Neural cell (in vitro differentiated cells): ENCODE data around the gene CIZ1. TPM values are rescaled to one million over a fixed set of nuclear protein-coding genes. Genes with fewer than 3 reads are reported as not detected.

ENCODE experiments used
- H2AFZ ChIP-seq: fragments of 200-600, 300-800 bp; sonication (generic), shearing (Covaris generic); 2 replicates; pipeline ENCODE4 v1.6.0; 2014; ENCODE audit warnings: low read depth, mild to moderate bottlenecking, antibody characterized with exemption, low read length, moderate library complexity
- H3F3A ChIP-seq: fragments of 200-600 bp; shearing (Covaris generic); 2 replicates; pipeline ENCODE4 v1.6.1; 2016; ENCODE audit warnings: mild to moderate bottlenecking, moderate library complexity, mixed read lengths, antibody characterized with exemption, low read length; ENCODE audit not compliant: insufficient read depth, poor library complexity, severe bottlenecking
- H3K27ac ChIP-seq: fragments of 200-600, 300-800 bp; sonication (generic), shearing (Covaris generic); 2 replicates; pipeline ENCODE4 v1.5.1; 2014; ENCODE audit warnings: mild to moderate bottlenecking, low read length, moderate library complexity
- H3K27me3 ChIP-seq: fragments of 300-800, 200-600 bp; sonication (generic), shearing (Covaris generic); 2 replicates; pipeline ENCODE4 v1.6.0; 2014; ENCODE audit warnings: mild to moderate bottlenecking, low read depth, low read length, moderate library complexity; ENCODE audit not compliant: insufficient read depth
- H3K36me3 ChIP-seq: fragments of 300-800, 200-600 bp; sonication (generic), shearing (Covaris generic); 2 replicates; pipeline ENCODE4 v1.5.1; 2014; ENCODE audit warnings: mild to moderate bottlenecking, antibody characterized with exemption, low read length, moderate library complexity; ENCODE audit not compliant: insufficient read depth
- H3K4me2 ChIP-seq: fragments of 300-800, 200-600 bp; sonication (generic), shearing (Covaris generic); 2 replicates; pipeline ENCODE4 v1.6.0; 2014; ENCODE audit warnings: mild to moderate bottlenecking, low read length
- H3K4me3 ChIP-seq: fragments of 300-800, 200-600 bp; sonication (generic), shearing (Covaris generic); 2 replicates; pipeline ENCODE4 v1.5.1; 2014; ENCODE audit warnings: mild to moderate bottlenecking, low read length, moderate library complexity
- H3K79me2 ChIP-seq: fragments of 200-600 bp; shearing (Covaris generic); replicated peaks from 2 replicates; pipeline ENCODE4 v1.6.0; 2014; ENCODE audit warnings: mild to moderate bottlenecking, low read length, moderate library complexity; ENCODE audit not compliant: insufficient read depth
- H3K9ac ChIP-seq: fragments of 300-800, 200-600 bp; sonication (generic), shearing (Covaris generic); 2 replicates; pipeline ENCODE4 v1.6.1; 2016; ENCODE audit warnings: mild to moderate bottlenecking, low read length, mixed read lengths
- H3K9me2 ChIP-seq: fragments of 200-600 bp; shearing (Covaris generic); 2 replicates; pipeline ENCODE4 v1.6.1; 2016; ENCODE audit warnings: mild to moderate bottlenecking, low read length, mixed read lengths; ENCODE audit not compliant: insufficient read depth
- H3K9me3 ChIP-seq: fragments of 200-600, 300-800 bp; sonication (generic), shearing (Covaris generic); 2 replicates; pipeline ENCODE4 v1.6.1; 2016; ENCODE audit warnings: mild to moderate bottlenecking, mixed run types, low read length, moderate library complexity, mixed read lengths
- H4K20me1 ChIP-seq: fragments of 200-600 bp; shearing (Covaris generic); 2 replicates; pipeline ENCODE4 v1.6.1; 2016; ENCODE audit warnings: mild to moderate bottlenecking, mixed run types; ENCODE audit not compliant: insufficient read depth
- EP300 ChIP-seq: fragments of 450-650 bp; conservative IDR thresholded peaks from 2 replicates; pipeline ENCODE4 v1.6.1; 2014; ENCODE audit warnings: antibody characterized with exemption, mild to moderate bottlenecking, moderate library complexity; ENCODE audit not compliant: poor library complexity, severe bottlenecking
- EZH2 ChIP-seq: fragments of 200-600, 300-800 bp; shearing (Covaris generic), sonication (generic); IDR thresholded peaks from 2 replicates; pipeline ENCODE4 v1.6.1; 2014; ENCODE audit warnings: antibody characterized with exemption, low read length, borderline replicate concordance, mild to moderate bottlenecking; ENCODE audit not compliant: insufficient read depth, poor library complexity, severe bottlenecking
- MXI1 ChIP-seq: fragments of 450-650 bp; conservative IDR thresholded peaks from 2 replicates; pipeline ENCODE4 v1.6.1; 2014; ENCODE audit warnings: antibody characterized with exemption, mild to moderate bottlenecking; ENCODE audit not compliant: poor library complexity, severe bottlenecking
- POLR2AphosphoS5 ChIP-seq: IDR thresholded peaks from 2 replicates; pipeline ENCODE4 v1.6.1; 2012
- RAD21 ChIP-seq: fragments of 450-650 bp; conservative IDR thresholded peaks from 2 replicates; pipeline ENCODE4 v1.6.1; 2014; ENCODE audit warnings: antibody characterized with exemption, mild to moderate bottlenecking, moderate library complexity
- REST ChIP-seq: IDR thresholded peaks from 2 replicates; pipeline ENCODE4 v1.6.1; 2012; ENCODE audit warnings: borderline replicate concordance
- SMC3 ChIP-seq: fragments of 450-650 bp; conservative IDR thresholded peaks from 2 replicates; pipeline ENCODE4 v1.6.1; 2014; ENCODE audit warnings: antibody characterized with exemption, mild to moderate bottlenecking, moderate library complexity; ENCODE audit not compliant: poor library complexity
- TAF1 ChIP-seq: IDR thresholded peaks from 2 replicates; pipeline ENCODE4 v1.6.1; 2012; ENCODE audit warnings: low read depth
- polyA plus RNA-seq: library from polyadenylated mRNA; depleted of rRNA; stranded (reverse); fragments of >200 nt; gene quantifications from 2 replicates; pipeline ENCODE4 v1.2.3, GENCODE V29; 2014
- TF ChIP-seq, protein P1 (sequence below): fragments of 450-650 bp; IDR thresholded peaks from 2 replicates; pipeline ENCODE4 v1.5.1; 2014; ENCODE audit warnings: antibody characterized with exemption, mild to moderate bottlenecking, moderate library complexity; ENCODE audit not compliant: poor library complexity, severe bottlenecking

Gene CIZ1
- polyA plus RNA-seq, 1 donor from 2014 or later, result 25.6 TPM

DNA sequence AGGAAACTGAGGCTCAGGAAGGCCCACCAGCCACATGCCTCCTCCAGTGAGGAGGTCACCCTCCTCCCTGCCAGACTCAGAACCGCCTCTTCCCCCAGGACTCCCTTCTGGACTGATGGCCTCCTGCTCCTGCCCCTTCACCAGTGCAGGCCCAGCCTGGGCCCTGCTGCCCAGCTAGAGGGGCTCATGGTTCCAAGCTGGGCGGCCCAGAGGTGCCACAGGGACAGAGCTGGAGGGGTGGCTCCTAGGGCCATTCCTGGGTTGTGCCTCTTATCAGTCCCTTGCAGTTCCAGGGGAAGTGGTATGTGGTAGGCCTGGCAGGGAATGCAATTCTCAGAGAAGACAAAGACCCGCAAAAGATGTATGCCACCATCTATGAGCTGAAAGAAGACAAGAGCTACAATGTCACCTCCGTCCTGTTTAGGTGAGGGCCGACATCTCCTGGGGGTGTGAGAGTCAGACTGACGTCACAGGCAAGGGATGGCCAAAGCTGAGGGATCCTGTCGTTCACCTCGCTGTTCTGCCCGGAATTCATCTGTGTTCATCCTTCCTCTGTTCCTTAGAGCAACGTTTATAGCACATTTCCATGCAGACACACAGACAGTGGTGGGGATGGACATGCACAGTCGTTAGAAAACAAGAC, 41.3 kb downstream of the CIZ1 start:
- Histone ChIP-seq H3K27ac (no peak overlapping the region), H3K36me3 (no peaks in the 10 kb centered on the region), H3K79me2 (no peaks in the 10 kb centered on the region), H3K9me2 (no peaks in the 10 kb centered on the region), H3K27me3 (no peaks in the 10 kb centered on the region), H2AFZ (no peak overlapping the region), H3F3A (no peaks in the 10 kb centered on the region), H4K20me1 (no peaks in the 10 kb centered on the region), H3K9ac (no peak overlapping the region), H3K4me2 (no peak overlapping the region), H3K9me3 (no peaks in the 10 kb centered on the region), H3K4me3 (no peak overlapping the region)
- TF ChIP-seq POLR2AphosphoS5 (no peak), EZH2 (no peak), REST (no peak), RAD21 (no peak), SMC3 (no peak), TAF1 (no peak), MXI1 (no peak), EP300 (no peak)
- TF ChIP-seq, protein P1, sequence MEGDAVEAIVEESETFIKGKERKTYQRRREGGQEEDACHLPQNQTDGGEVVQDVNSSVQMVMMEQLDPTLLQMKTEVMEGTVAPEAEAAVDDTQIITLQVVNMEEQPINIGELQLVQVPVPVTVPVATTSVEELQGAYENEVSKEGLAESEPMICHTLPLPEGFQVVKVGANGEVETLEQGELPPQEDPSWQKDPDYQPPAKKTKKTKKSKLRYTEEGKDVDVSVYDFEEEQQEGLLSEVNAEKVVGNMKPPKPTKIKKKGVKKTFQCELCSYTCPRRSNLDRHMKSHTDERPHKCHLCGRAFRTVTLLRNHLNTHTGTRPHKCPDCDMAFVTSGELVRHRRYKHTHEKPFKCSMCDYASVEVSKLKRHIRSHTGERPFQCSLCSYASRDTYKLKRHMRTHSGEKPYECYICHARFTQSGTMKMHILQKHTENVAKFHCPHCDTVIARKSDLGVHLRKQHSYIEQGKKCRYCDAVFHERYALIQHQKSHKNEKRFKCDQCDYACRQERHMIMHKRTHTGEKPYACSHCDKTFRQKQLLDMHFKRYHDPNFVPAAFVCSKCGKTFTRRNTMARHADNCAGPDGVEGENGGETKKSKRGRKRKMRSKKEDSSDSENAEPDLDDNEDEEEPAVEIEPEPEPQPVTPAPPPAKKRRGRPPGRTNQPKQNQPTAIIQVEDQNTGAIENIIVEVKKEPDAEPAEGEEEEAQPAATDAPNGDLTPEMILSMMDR, result no peak

DNA sequence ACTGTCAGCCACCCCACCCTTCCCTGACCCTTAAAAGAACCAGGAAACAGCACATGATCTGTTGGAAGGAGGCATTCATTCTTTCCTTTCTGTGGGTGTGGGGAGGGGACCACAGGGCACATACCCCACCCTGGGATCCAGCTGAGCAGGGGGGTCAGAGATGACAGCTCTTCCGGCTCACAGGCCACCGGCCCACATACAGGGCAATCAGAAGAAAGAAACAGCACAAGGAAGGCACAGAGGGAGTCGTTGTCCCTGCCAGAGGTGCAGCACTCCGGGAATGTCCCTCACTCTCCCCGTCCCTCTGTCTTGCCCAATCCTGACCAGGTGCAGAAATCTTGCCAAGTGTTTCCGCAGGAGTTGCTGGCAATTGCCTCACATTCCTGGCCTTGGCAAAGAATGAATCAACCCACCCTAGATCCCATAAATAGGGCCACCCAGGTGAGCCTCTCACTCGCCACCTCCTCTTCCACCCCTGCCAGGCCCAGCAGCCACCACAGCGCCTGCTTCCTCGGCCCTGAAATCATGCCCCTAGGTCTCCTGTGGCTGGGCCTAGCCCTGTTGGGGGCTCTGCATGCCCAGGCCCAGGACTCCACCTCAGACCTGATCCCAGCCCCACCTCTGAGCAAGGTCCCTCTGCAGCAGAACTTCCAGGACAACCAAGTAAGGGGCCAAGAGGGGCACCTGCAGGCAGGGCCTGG, 42.2 kb downstream of the CIZ1 start, which contains the start of gene LCN2:
TSS of gene LCN2 (plus strand) at position 453 of the 701 bp plus-strand sequence. CDS start at position 526, 73 bp downstream.
- no peaks in the 10 kb centered on the region for H4K20me1 ChIP-seq
- H3F3A ChIP-seq, result no peaks in the 10 kb centered on the region
- TF ChIP-seq REST (no peak), RAD21 (no peak), EZH2 (no peak), TAF1 (no peak), POLR2AphosphoS5 (no peak), SMC3 (no peak), EP300 (no peak), MXI1 (no peak)
- TF ChIP-seq, protein P1, result no peak
- H3K9ac ChIP-seq, result no peak within 1 kb of the TSS
- no peaks in the 10 kb centered on the region for H3K9me3 ChIP-seq
- no peaks in the 10 kb centered on the region for H3K9me2 ChIP-seq
- H2AFZ ChIP-seq, result no peak within 1 kb of the TSS
- H3K36me3 ChIP-seq, result no peaks in the 10 kb centered on the region
- H3K4me3 ChIP-seq, result no peak within 1 kb of the TSS
- no peak within 1 kb of the TSS for H3K27ac ChIP-seq
- H3K79me2 ChIP-seq, result no peaks in the 10 kb centered on the region
- H3K4me2 ChIP-seq, result no peak within 1 kb of the TSS
- no peaks in the 10 kb centered on the region for H3K27me3 ChIP-seq
